H1 (cell line): ENCODE results near the gene NID2. TPM values are rescaled to one million over a fixed set of nuclear protein-coding genes. Genes with fewer than 3 reads are reported as not detected.

Experiments
- ASH2L ChIP-seq: fragments of 200-600, 300-600 bp; sonication (generic); IDR thresholded peaks from one replicate; pipeline ENCODE4 v1.7.1; 2017; ENCODE audit warnings: low read length
- ATF3 ChIP-seq: IDR thresholded peaks from 2 replicates; pipeline ENCODE4 v1.6.1; 2011; ENCODE audit warnings: low read depth, mild to moderate bottlenecking, low read length; ENCODE audit not compliant: insufficient read depth
- EP300 ChIP-seq, 2 experiments: IDR thresholded peaks; 1 replicate in 1 of 2; 2 replicates in 1 of 2; pipeline ENCODE4 v1.6.1; 2011 to 2012; ENCODE audit warnings: low read depth in 2 of 2, low read length in 2 of 2, mild to moderate bottlenecking in 2 of 2, borderline replicate concordance in 1 of 2, inconsistent platforms in 1 of 2, moderate library complexity in 1 of 2
- EZH2 ChIP-seq: fragments of 200-600 bp; sonication (generic); IDR thresholded peaks from 2 replicates; pipeline ENCODE4 v1.7.1; 2012; ENCODE audit warnings: low read depth, mild to moderate bottlenecking, moderate library complexity, low read length, inconsistent platforms; ENCODE audit not compliant: severe bottlenecking
- RXRA ChIP-seq: IDR thresholded peaks from 2 replicates; pipeline ENCODE4 v1.6.1; 2011; ENCODE audit warnings: low read depth, mild to moderate bottlenecking, low read length, moderate library complexity; ENCODE audit not compliant: insufficient read depth
- SRF ChIP-seq: IDR thresholded peaks from 2 replicates; pipeline ENCODE4 v1.6.1; 2011; ENCODE audit warnings: mild to moderate bottlenecking, low read depth, low read length, moderate library complexity
- polyA plus RNA-seq, 7 experiments: library from polyadenylated mRNA; depleted of rRNA in 3 of 7; stranded (reverse) in 5 of 7; unstranded in 2 of 7; fragments of >200 nt in 5 of 7; fragments of 200-250 nt in 2 of 7; gene quantifications; 1 replicate in 5 of 7; 2 replicates in 1 of 7; 4 replicates in 1 of 7; pipeline versions ENCODE4 v1.2.1 to v1.2.3, GENCODE V29; 2011 to 2013; ENCODE audit warnings: missing spikeins in 2 of 7, mixed read lengths in 2 of 7
- total RNA-seq: library from RNA; stranded (reverse); fragmentation: NEBNext Ultra II Directional; extraction: Animal tissue kit (Norgen Biotek cat#: 25700); gene quantifications from 2 replicates; pipeline ENCODE4 v1.2.1, GENCODE V29; 2021

The NID2 gene
- total and polyA plus RNA-seq, 2 of the 8 experiments (the other 6 are each of a cell fraction or from before 2014, with no cell fraction given), result 6.1 to 12.6 TPM

GRCh38 chr14:52029881-52030280 is 39.0 kb downstream of the NID2 start (continued):
- TF ChIP-seq EP300 (IDR thresholded peaks at IDR 0.05; ENCODE audit: borderline replicate concordance in 1 of 2, low read depth in 2 of 2, low read length in 2 of 2), result no peak
- TF ChIP-seq SRF, result no peak
- no peak for TF ChIP-seq EZH2
- no peak for TF ChIP-seq RXRA
- no peak for TF ChIP-seq ATF3
- no peak for TF ChIP-seq ASH2L
